Measurements from ENCODE around the gene SLU7.

GRCh38 chr5:160457252-160457651 lies 38.4 kb upstream of the SLU7 start:
- TF ChIP-seq EZH2 (IDR thresholded peaks at IDR 0.05; ENCODE audit: borderline replicate concordance, low read depth, low read length) (no peak), CEBPZ (IDR thresholded peaks at IDR 0.05; ENCODE audit: borderline replicate concordance, low read depth, low read length) (no peak), ZNF282 (CRISPR knock-in tag; IDR thresholded peaks at IDR 0.05) (no peak), POLR2A (conservative IDR thresholded peaks at IDR 0.05) (no peak), YY1 (IDR thresholded peaks at IDR 0.05; ENCODE audit: borderline replicate concordance in 1 of 3, control insufficient read depth in 1 of 3, extremely low read depth in 1 of 3, insufficient read depth in 3 of 3, insufficient read length in 1 of 3, insufficient replicate concordance in 2 of 3, low read depth in 1 of 3, low read length in 2 of 3) (no peak), TAF1 (IDR thresholded peaks at IDR 0.05; ENCODE audit: control insufficient read depth, extremely low read depth, insufficient read depth, low read length, severe bottlenecking) (no peak), ARHGAP35 (IDR thresholded peaks at IDR 0.05; ENCODE audit: partially characterized antibody) (no peak), ZBED1 (IDR thresholded peaks at IDR 0.05) (no peak), ZEB2 (IDR thresholded peaks at IDR 0.05) (no peak), BRF2 (IDR thresholded peaks at IDR 0.05; ENCODE audit: borderline replicate concordance, insufficient read depth, insufficient read length) (no peak), CTCF (IDR thresholded peaks at IDR 0.05 in 2 of 3, conservative IDR thresholded peaks at IDR 0.05 in 1 of 3; ENCODE audit: insufficient read depth in 2 of 3, low read depth in 1 of 3, low read length in 3 of 3) (no peak), SP2 (IDR thresholded peaks at IDR 0.05; ENCODE audit: extremely low read depth, low read depth, low read length, poor library complexity, severe bottlenecking) (no peak), ZKSCAN1 (IDR thresholded peaks at IDR 0.05; ENCODE audit: low read depth, low read length) (no peak), GABPB2 (CRISPR knock-in tag; conservative IDR thresholded peaks at IDR 0.05) (no peak)
